ENCODE data around the gene ACAP3.

Gene ACAP3

DNA sequence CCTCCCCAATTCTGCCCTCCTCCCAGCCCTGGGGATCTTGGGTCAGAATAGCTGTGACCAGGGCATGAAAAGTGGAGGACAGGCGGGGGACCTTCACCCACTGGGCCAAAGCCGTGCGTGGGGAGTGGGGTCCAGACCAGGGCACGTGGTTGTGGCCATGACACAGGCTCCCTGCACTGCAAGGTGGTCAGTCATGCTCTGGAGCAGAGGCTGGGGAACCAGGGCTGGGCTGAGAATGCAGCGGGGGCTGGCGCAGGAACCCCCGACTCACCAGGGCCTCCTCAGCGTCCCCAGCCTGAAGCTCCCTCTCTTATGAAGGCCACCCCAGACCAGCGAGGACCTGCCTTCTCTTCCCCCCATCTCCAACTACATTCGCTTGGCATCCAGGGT is 38.8 kb upstream of the ACAP3 start:
- Histone ChIP-seq H3K9me2 (replicated peaks; ENCODE audit: insufficient read depth, low read length) (no peaks in the 10 kb centered on the region), H3K79me2 (ENCODE audit: low read length) (peaks cover 22% of the 10 kb centered on the region), H3K4me2 (ENCODE audit: low read depth, low read length) (no peak overlapping the region), H3F3A (ENCODE audit: insufficient read depth, low read length) (no peaks in the 10 kb centered on the region), H2AFZ (ENCODE audit: low read length) (no peak overlapping the region), H4K20me1 (ENCODE audit: insufficient read depth, low read length) (no peaks in the 10 kb centered on the region), H3K4me1 (ENCODE audit: low read length) (no peaks in the 10 kb centered on the region), H3K27me3 (replicated peaks; ENCODE audit: insufficient read depth, low read length) (peaks cover 2% of the 10 kb centered on the region; the same call in 1 of the 2 replicates), H3K9ac (ENCODE audit: low read length) (no peak overlapping the region), H3K4me3 (ENCODE audit: low read length) (no peak overlapping the region), H3K27ac (ENCODE audit: low read length) (no peak overlapping the region), H3K36me3 (replicated peaks; ENCODE audit: insufficient read depth, low read length) (no peaks in the 10 kb centered on the region), H3K9me3 (replicated peaks; ENCODE audit: insufficient read depth, low read length) (no peaks in the 10 kb centered on the region)
- no peak for DNase-seq
- TF ChIP-seq EZH2phosphoT487 (IDR thresholded peaks at IDR 0.05; ENCODE audit: low read length) (no peak), EZH2 (optimal IDR thresholded peaks at IDR 0.05; ENCODE audit: low read depth, low read length) (no peak)
- TF ChIP-seq, protein P1, sequence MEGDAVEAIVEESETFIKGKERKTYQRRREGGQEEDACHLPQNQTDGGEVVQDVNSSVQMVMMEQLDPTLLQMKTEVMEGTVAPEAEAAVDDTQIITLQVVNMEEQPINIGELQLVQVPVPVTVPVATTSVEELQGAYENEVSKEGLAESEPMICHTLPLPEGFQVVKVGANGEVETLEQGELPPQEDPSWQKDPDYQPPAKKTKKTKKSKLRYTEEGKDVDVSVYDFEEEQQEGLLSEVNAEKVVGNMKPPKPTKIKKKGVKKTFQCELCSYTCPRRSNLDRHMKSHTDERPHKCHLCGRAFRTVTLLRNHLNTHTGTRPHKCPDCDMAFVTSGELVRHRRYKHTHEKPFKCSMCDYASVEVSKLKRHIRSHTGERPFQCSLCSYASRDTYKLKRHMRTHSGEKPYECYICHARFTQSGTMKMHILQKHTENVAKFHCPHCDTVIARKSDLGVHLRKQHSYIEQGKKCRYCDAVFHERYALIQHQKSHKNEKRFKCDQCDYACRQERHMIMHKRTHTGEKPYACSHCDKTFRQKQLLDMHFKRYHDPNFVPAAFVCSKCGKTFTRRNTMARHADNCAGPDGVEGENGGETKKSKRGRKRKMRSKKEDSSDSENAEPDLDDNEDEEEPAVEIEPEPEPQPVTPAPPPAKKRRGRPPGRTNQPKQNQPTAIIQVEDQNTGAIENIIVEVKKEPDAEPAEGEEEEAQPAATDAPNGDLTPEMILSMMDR (IDR thresholded peaks at IDR 0.05; ENCODE audit: low read length), result no peak

DNA sequence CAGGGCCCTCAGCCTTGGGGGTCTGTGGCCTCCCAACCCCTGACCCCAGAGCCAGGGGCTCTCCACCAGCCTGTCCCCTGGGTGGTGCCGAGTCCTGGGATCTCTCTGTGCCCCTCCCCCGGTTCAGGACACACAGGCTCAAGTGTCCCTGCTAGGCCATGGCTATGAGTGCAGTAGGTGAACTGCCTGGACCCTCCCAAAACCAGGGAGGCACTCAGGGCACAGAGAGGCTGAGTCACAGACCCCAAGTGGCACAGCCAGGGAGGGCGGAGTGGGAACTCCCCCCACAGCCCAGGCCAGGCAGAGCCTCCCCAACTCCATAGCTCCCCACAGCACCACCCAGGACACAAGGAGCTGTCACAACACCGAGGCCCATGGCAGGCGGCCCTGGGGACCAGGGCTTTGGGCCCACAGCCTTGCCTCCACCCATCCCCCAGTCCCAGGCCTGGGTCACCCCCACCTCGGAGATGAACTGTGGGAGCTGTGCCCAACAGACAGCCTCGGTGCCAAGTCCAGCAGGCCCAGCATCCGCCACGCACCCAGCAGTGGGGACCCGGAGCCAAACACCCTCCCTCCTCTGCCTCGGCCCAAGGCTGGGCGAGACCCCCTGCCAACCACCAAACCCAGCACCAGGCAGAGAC is 38.2 kb upstream of the ACAP3 start:
- no peak overlapping the region for H3K9ac ChIP-seq (ENCODE audit: low read length)
- H2AFZ ChIP-seq (ENCODE audit: low read length), result no peak overlapping the region
- no peak overlapping the region for H3K4me3 ChIP-seq (ENCODE audit: low read length)
- H4K20me1 ChIP-seq (ENCODE audit: insufficient read depth, low read length), result no peaks in the 10 kb centered on the region
- no peaks in the 10 kb centered on the region for H3K27me3 ChIP-seq (replicated peaks; ENCODE audit: insufficient read depth, low read length)
- DNase-seq, result no peak
- no peak overlapping the region for H3K4me2 ChIP-seq (ENCODE audit: low read depth, low read length)
- no peaks in the 10 kb centered on the region for H3K4me1 ChIP-seq (ENCODE audit: low read length)
- H3K27ac ChIP-seq (ENCODE audit: low read length), result no peak overlapping the region
- no peaks in the 10 kb centered on the region for H3K9me2 ChIP-seq (replicated peaks; ENCODE audit: insufficient read depth, low read length)
- no peak for TF ChIP-seq EZH2 (optimal IDR thresholded peaks at IDR 0.05; ENCODE audit: low read depth, low read length)
- TF ChIP-seq, protein P1 (IDR thresholded peaks at IDR 0.05; ENCODE audit: low read length), result no peak
- TF ChIP-seq EZH2phosphoT487 (IDR thresholded peaks at IDR 0.05; ENCODE audit: low read length), result no peak
- no peaks in the 10 kb centered on the region for H3F3A ChIP-seq (ENCODE audit: insufficient read depth, low read length)
- no peaks in the 10 kb centered on the region for H3K36me3 ChIP-seq (replicated peaks; ENCODE audit: insufficient read depth, low read length)
- no peaks in the 10 kb centered on the region for H3K9me3 ChIP-seq (replicated peaks; ENCODE audit: insufficient read depth, low read length)
- H3K79me2 ChIP-seq (ENCODE audit: low read length), result peaks cover 22% of the 10 kb centered on the region

DNA sequence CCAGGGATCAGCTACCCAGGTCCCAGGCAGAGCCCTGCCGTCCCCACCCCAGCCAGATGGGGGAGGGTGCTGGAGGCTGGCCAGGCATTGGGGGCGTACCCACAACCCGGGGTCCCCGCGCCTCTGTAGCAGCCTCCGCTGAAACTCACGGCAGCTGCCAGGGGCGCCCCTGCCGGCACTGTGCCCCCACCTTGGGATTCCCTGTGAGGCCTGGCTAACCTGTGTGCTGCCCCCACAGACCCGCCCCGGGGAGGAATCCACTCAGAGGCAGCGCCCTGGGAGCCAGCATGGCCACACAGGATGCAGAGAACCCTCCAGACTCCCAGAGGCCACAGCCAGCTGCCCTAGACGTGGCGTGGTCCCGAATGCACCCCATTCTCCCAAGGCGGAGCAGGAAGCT is 37.7 kb upstream of the ACAP3 start:
- no peak overlapping the region for H2AFZ ChIP-seq (ENCODE audit: low read length)
- no peaks in the 10 kb centered on the region for H3F3A ChIP-seq (ENCODE audit: insufficient read depth, low read length)
- DNase-seq, result no peak
- no peak overlapping the region for H3K4me2 ChIP-seq (ENCODE audit: low read depth, low read length)
- H3K4me1 ChIP-seq (ENCODE audit: low read length), result no peaks in the 10 kb centered on the region
- no peaks in the 10 kb centered on the region for H3K9me3 ChIP-seq (replicated peaks; ENCODE audit: insufficient read depth, low read length)
- H4K20me1 ChIP-seq (ENCODE audit: insufficient read depth, low read length), result no peaks in the 10 kb centered on the region
- no peak overlapping the region for H3K9ac ChIP-seq (ENCODE audit: low read length)
- TF ChIP-seq, protein P1 (IDR thresholded peaks at IDR 0.05; ENCODE audit: low read length), result no peak
- TF ChIP-seq EZH2phosphoT487 (IDR thresholded peaks at IDR 0.05; ENCODE audit: low read length), result no peak
- TF ChIP-seq EZH2 (optimal IDR thresholded peaks at IDR 0.05; ENCODE audit: low read depth, low read length), result no peak
- no peaks in the 10 kb centered on the region for H3K36me3 ChIP-seq (replicated peaks; ENCODE audit: insufficient read depth, low read length)
- no peak overlapping the region for H3K27ac ChIP-seq (ENCODE audit: low read length)
- H3K9me2 ChIP-seq (replicated peaks; ENCODE audit: insufficient read depth, low read length), result no peaks in the 10 kb centered on the region
- H3K79me2 ChIP-seq (ENCODE audit: low read length), result peaks cover 22% of the 10 kb centered on the region
- no peak overlapping the region for H3K4me3 ChIP-seq (ENCODE audit: low read length)
- no peaks in the 10 kb centered on the region for H3K27me3 ChIP-seq (replicated peaks; ENCODE audit: insufficient read depth, low read length)

Data from MM.1S (cell line).